Cardiac fibroblast (primary cell): ENCODE results near the gene MCF2L2.

Experiments
- DNase-seq, 2 donors: peaks; one replicate each; pipeline versions ENCODE4 v3.0.0 to v3.0.0-alpha.2; 2010; ENCODE audit warnings: low read depth in 2 of 2
- H3K4me3 ChIP-seq, 2 donors: replicated peaks in 1 of 2; 1 replicate in 1 of 2; 2 replicates in 1 of 2; pipeline ENCODE4 v1.5.1; 2011; ENCODE audit warnings: low read depth in 2 of 2, low read length in 2 of 2, mild to moderate bottlenecking in 2 of 2, moderate library complexity in 1 of 2
- CTCF ChIP-seq: IDR thresholded peaks from one replicate; pipeline ENCODE4 v1.5.1; 2011; ENCODE audit warnings: low read depth, mild to moderate bottlenecking, low read length, inconsistent platforms

Gene MCF2L2

GRCh38 chr3:183222631-183223235 is 205.7 kb downstream of the MCF2L2 start:
- no peak overlapping the region for H3K4me3 ChIP-seq
- TF ChIP-seq CTCF: no peak
- no peak for DNase-seq

DNA sequence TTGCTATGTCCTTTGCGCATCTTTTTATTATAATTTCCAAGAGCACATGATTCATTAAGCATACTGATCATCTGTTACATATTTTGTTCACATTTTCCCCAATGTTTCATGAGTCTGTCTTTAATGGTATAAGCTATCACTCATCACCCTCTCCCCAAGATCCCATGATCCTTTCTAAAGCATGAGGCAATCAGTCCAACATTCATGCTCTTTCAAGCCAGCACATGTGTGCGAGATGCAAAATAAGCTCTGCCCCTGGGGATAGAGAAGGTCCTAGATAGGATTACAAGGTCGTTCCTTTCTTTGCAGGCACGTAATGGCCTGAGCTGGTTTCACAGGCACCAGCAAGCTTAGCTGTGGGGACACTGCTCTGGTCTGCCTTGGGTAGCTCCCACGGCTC is 207.6 kb downstream of the MCF2L2 start:
- no peak for TF ChIP-seq CTCF
- DNase-seq: no peak

DNA sequence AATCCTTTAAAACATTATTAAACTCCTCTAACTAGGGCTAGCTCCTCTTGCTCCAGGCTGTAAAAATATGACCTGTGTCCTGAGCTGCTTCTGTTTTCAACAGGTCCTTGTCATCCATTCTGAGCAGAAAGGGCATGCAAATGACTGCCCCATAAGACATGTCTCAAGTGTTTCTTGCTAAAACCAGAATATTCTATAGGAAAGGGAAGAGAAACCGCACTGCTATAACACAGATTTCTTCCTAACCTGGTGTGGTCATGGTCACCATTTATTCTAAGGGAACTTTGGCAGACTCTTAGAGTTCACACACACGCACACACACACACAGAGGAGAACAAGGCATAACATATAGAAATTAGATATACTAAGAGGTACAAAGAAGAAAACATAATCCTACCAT is 209.6 kb downstream of the MCF2L2 start:
- no peak for TF ChIP-seq CTCF
- no peak overlapping the region for H3K4me3 ChIP-seq
- no peak for DNase-seq

More for the DNA sequence above, 207.6 kb downstream of the MCF2L2 start:
- H3K4me3 ChIP-seq: no peak overlapping the region

DNA sequence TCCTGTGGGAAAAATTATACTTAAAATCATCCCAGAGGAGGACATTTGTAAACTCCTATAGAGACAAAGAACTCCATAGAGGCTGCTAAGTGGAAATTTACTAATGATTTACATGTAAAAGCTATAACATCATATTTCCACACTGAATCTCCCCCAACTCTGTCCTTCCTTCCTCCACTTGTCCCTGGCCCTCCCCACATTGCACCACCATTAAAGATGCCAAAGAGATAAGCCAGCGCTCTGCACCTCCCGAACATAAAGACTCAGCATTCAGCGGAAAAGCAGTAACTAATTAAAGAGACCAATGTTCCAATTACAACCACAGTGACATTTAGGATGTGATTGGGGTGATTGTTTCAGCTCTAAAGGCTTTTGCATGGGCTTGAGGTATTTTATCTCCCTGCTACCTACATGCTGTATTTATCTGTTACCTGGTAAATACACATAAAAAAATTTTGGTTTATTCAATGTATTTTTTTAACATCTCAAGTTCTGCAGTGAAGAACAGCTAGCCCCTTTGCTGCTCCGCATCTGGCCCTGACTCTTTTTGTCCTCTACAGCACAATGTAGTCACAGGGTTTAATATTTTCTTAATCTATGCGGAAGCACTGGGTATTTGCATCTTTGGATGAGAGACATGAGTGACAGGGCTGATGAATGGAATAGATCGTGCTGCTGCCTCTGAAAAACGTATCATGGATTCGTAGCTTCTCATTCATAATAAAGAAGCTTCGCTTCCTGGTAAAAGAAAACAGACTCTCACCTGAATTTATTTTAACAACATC is 210.7 kb downstream of the MCF2L2 start:
- no peak for TF ChIP-seq CTCF

GRCh38 chr3:183215591-183216202 is 212.7 kb downstream of the MCF2L2 start:
- no peak overlapping the region for H3K4me3 ChIP-seq
- no peak for DNase-seq
- TF ChIP-seq CTCF: no peak

More for the DNA sequence above, 210.7 kb downstream of the MCF2L2 start:
- DNase-seq: no peak
- H3K4me3 ChIP-seq: no peak overlapping the region

DNA sequence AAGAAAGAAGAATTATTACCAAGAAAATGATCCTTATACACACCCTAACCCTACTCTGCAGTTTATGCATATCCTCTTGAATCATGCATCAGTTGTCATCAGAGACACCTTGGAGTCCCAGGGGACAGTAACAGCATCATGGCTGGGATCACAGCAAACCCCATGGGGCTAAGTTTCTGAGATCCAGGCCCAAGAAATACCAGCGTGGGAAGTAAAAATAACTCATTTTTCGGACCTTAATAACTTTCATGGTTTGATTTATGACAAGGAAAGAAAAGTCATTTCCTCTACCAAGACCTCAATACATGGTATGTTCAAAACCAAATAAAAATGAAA is 214.2 kb downstream of the MCF2L2 start:
- TF ChIP-seq CTCF: no peak
- no peak overlapping the region for H3K4me3 ChIP-seq
- DNase-seq: peak in 1 of 2 donors; percentile 11
